DMS53 treated with DMSO at 0.1 percent for 48 hours (cell line): ENCODE data around the gene JDP2.

ENCODE experiments used
- DNase-seq: peaks from one replicate; lab custom pipeline; 2025; ENCODE audit not compliant: unreplicated experiment; lab: John Stamatoyannopoulos, UW

The JDP2 gene

GRCh38 chr14:75511201-75511600, 83.4 kb downstream of the JDP2 start:
- no peak for DNase-seq

GRCh38 chr14:75513911-75514672, 86.3 kb downstream of the JDP2 start:
- DNase-seq, result no peak

GRCh38 chr14:75514673-75515628, 87.1 kb downstream of the JDP2 start:
- DNase-seq, result no peak

- no peak for DNase-seq
Measured at GRCh38 chr14:75515629-75515996, 87.8 kb downstream of the JDP2 start.

- DNase-seq, result peak; percentile 39
Measured at GRCh38 chr14:75518625-75519024, 90.8 kb downstream of the JDP2 start.

GRCh38 chr14:75519394-75519793, 91.6 kb downstream of the JDP2 start:
- DNase-seq, result no peak

GRCh38 chr14:75519826-75520728, 92.3 kb downstream of the JDP2 start:
- no peak for DNase-seq

GRCh38 chr14:75520852-75521251, 93.0 kb downstream of the JDP2 start:
- DNase-seq, result no peak

- no peak for DNase-seq
Measured at GRCh38 chr14:75521415-75522199, 93.8 kb downstream of the JDP2 start.

- DNase-seq, result no peak
Measured at GRCh38 chr14:75522224-75522982, 94.6 kb downstream of the JDP2 start, which contains the start of gene BATF. TSS of gene BATF (plus strand) at chr14:75522469. CDS start at chr14:75522683, 214 bp downstream.

GRCh38 chr14:75522983-75523318, 95.1 kb downstream of the JDP2 start:
- DNase-seq, result no peak
